Neural cell (in vitro differentiated cells): ENCODE results near the gene CA12.

Source experiments
- CTCF ChIP-seq: fragments of 450-650 bp; IDR thresholded peaks from 2 replicates; pipeline ENCODE4 v1.5.1; 2014; ENCODE audit warnings: antibody characterized with exemption, mild to moderate bottlenecking, moderate library complexity; ENCODE audit not compliant: poor library complexity, severe bottlenecking
- EP300 ChIP-seq: fragments of 450-650 bp; conservative IDR thresholded peaks from 2 replicates; pipeline ENCODE4 v1.6.1; 2014; ENCODE audit warnings: antibody characterized with exemption, mild to moderate bottlenecking, moderate library complexity; ENCODE audit not compliant: poor library complexity, severe bottlenecking
- POLR2AphosphoS5 ChIP-seq: IDR thresholded peaks from 2 replicates; pipeline ENCODE4 v1.6.1; 2012
- REST ChIP-seq: IDR thresholded peaks from 2 replicates; pipeline ENCODE4 v1.6.1; 2012; ENCODE audit warnings: borderline replicate concordance
- SMC3 ChIP-seq: fragments of 450-650 bp; conservative IDR thresholded peaks from 2 replicates; pipeline ENCODE4 v1.6.1; 2014; ENCODE audit warnings: antibody characterized with exemption, mild to moderate bottlenecking, moderate library complexity; ENCODE audit not compliant: poor library complexity

- TF ChIP-seq REST: no peak
- TF ChIP-seq SMC3: no peak
- no peak for TF ChIP-seq POLR2AphosphoS5
- no peak for TF ChIP-seq CTCF
- no peak for TF ChIP-seq EP300
Measured at GRCh38 chr15:63373866-63374548, 7.6 kb downstream of the CA12 start.
